K562 (cell line): ENCODE data around the gene HNRNPA2B1. TPM values are rescaled to one million over a fixed set of nuclear protein-coding genes. Genes with fewer than 3 reads are reported as not detected.

Experiments used
- ARID1B ChIP-seq: fragments of 450-650 bp; IDR thresholded peaks from 2 replicates; pipeline ENCODE4 v1.6.1; 2016; ENCODE audit warnings: antibody characterized with exemption, mild to moderate bottlenecking, inconsistent platforms
- CAMTA2 ChIP-seq: fragments of 250-450 bp; sonication (Bioruptor Pico); conservative IDR thresholded peaks from 2 replicates; pipeline ENCODE4 v1.5.1; 2022
- CBFA2T3 ChIP-seq: fragments of 450-650 bp; IDR thresholded peaks from 2 replicates; pipeline ENCODE4 v1.6.1; 2017
- FOXO4 ChIP-seq: fragments of 450-650 bp; formaldehyde crosslinking; IDR thresholded peaks from 2 replicates; pipeline ENCODE4 v1.4.0; 2020; ENCODE audit warnings: mild to moderate bottlenecking, moderate library complexity
- GATA2 ChIP-seq: sonication (generic); formaldehyde crosslinking; IDR thresholded peaks from 2 replicates; pipeline ENCODE4 v1.4.0; 2020; ENCODE audit warnings: mild to moderate bottlenecking, missing genetic modification reagents
- HNRNPUL1 ChIP-seq: fragments of 200-400 bp; formaldehyde crosslinking; IDR thresholded peaks from 2 replicates; pipeline ENCODE4 v1.6.1; 2017; ENCODE audit warnings: low read length
- HOXB6 ChIP-seq: fragments of 250-450 bp; sonication (Bioruptor Pico); IDR thresholded peaks from 2 replicates; pipeline ENCODE4 v1.5.1; 2022; ENCODE audit warnings: mild to moderate bottlenecking, borderline replicate concordance
- ID3 ChIP-seq, 2 experiments: fragments of 250-450 bp in 1 of 2; fragments of 450-650 bp in 1 of 2; sonication (Bioruptor Pico) in 1 of 2; IDR thresholded peaks; 2 replicates each; pipeline versions ENCODE4 v1.6.1 to v1.8.0; 2016 to 2021; ENCODE audit warnings: mild to moderate bottlenecking in 2 of 2, moderate library complexity in 2 of 2, missing compliant biosample characterization in 1 of 2, missing genetic modification characterization in 1 of 2
- IRF2 ChIP-seq: sonication (generic); formaldehyde crosslinking; IDR thresholded peaks from 2 replicates; pipeline ENCODE4 v1.8.1; 2022; ENCODE audit warnings: mild to moderate bottlenecking, missing genetic modification reagents
- KLF13 ChIP-seq: fragments of 450-650 bp; IDR thresholded peaks from 2 replicates; pipeline ENCODE4 v1.6.1; 2016; ENCODE audit warnings: missing genetic modification characterization, low read depth, mild to moderate bottlenecking, missing compliant biosample characterization, moderate library complexity, borderline replicate concordance
- MAX ChIP-seq: sonication (generic); formaldehyde crosslinking; IDR thresholded peaks from 2 replicates; pipeline ENCODE4 v1.9.0; 2022; ENCODE audit warnings: mild to moderate bottlenecking, missing genetic modification reagents
- PATZ1 ChIP-seq: fragments of 250-450 bp; sonication (Bioruptor Pico); IDR thresholded peaks from 2 replicates; pipeline ENCODE4 v1.5.0; 2020; ENCODE audit warnings: mild to moderate bottlenecking, borderline replicate concordance
- PYGO2 ChIP-seq: fragments of 450-650 bp; IDR thresholded peaks from 2 replicates; pipeline ENCODE4 v1.6.1; 2016; ENCODE audit warnings: mild to moderate bottlenecking, missing genetic modification characterization, moderate library complexity, missing compliant biosample characterization
- RNF2 ChIP-seq: sonication (generic); IDR thresholded peaks from 2 replicates; pipeline ENCODE4 v1.6.1; 2016
- SREBF1 ChIP-seq: fragments of 150-350 bp; IDR thresholded peaks from 2 replicates; pipeline ENCODE4 v1.6.1; 2014; ENCODE audit warnings: antibody characterized with exemption, low read depth, low read length, borderline replicate concordance
- STAT5A ChIP-seq: IDR thresholded peaks from 2 replicates; pipeline ENCODE4 v1.6.1; 2012; ENCODE audit warnings: low read length, inconsistent platforms, borderline replicate concordance
- SUPT5H ChIP-seq: fragments of 450-650 bp; IDR thresholded peaks from 2 replicates; pipeline ENCODE4 v1.6.1; 2016
- ZNF174 ChIP-seq: fragments of 250-450 bp; sonication (Bioruptor Pico); IDR thresholded peaks from 2 replicates; pipeline ENCODE4 v1.4.0; 2020; ENCODE audit warnings: mild to moderate bottlenecking
- ZNF316 ChIP-seq: fragments of 450-650 bp; IDR thresholded peaks from 2 replicates; pipeline ENCODE4 v1.6.1; 2016
- ZNF592 ChIP-seq: fragments of 450-650 bp; IDR thresholded peaks from 2 replicates; pipeline ENCODE4 v1.6.1; 2017; ENCODE audit warnings: antibody characterized with exemption, mild to moderate bottlenecking
- polyA plus RNA-seq, 8 experiments: library from polyadenylated mRNA; depleted of rRNA in 4 of 8; stranded (reverse) in 5 of 8; unstranded in 3 of 8; fragments of >200 nt; fragmentation: Nextera tagmentation in 2 of 8; fragmentation: Illumina TruSeq in 1 of 8; extraction: Ambion mirVana in 2 of 8; extraction: Trizol in 1 of 8; gene quantifications; 2 replicates each; pipeline versions ENCODE4 v1.2.1 to v1.2.3, GENCODE V29; 2011 to 2014; ENCODE audit warnings: inconsistent platforms in 1 of 8, missing spikeins in 1 of 8
- total RNA-seq, 7 experiments: library from RNA; depleted of rRNA in 6 of 7; stranded (reverse); fragments of >200 nt in 6 of 7; fragmentation: Illumina TruSeq in 2 of 7; extraction: Trizol in 2 of 7; gene quantifications; 2 replicates each; pipeline versions ENCODE4 v1.2.1 to v1.2.3, GENCODE V29; 2011 to 2021; ENCODE audit warnings: low replicate concordance in 1 of 7

Gene HNRNPA2B1
- total and polyA plus RNA-seq, 9 of the 15 experiments (the other 6 are each of a cell fraction or from before 2014, with no cell fraction given): 630 to 1,989 (median 865) TPM

- TF ChIP-seq KLF13 (tag) (no peak), ZNF316 (peak; percentile 91), FOXO4 (CRISPR knock-in tag) (no peak), ARID1B (peak; percentile 29; the same call in 1 of the 2 replicates), MAX (CRISPR knock-in tag) (no peak), SREBF1 (no peak), RNF2 (no peak), ID3 (CRISPR knock-in tag; IDR thresholded peaks at IDR 0.05) (no peak), ID3 (tag; IDR thresholded peaks at IDR 0.05) (peak; percentile 95), ZNF174 (no peak), HOXB6 (CRISPR knock-in tag) (no peak; the same call in 1 of the 2 replicates), STAT5A (no peak), CBFA2T3 (no peak), ZNF592 (peak; percentile 52; the same call in 1 of the 2 replicates), HNRNPUL1 (no peak), PYGO2 (tag) (no peak), CAMTA2 (CRISPR knock-in tag) (no peak), SUPT5H (0 out of 2 replicates have a peak, but pooled peaks have one; percentile 16), PATZ1 (CRISPR knock-in tag) (no peak), IRF2 (CRISPR knock-in tag) (no peak), GATA2 (CRISPR knock-in tag) (0 out of 2 replicates have a peak, but pooled peaks have one; percentile 5)
Measured at GRCh38 chr7:26183545-26184280, 16.8 kb downstream of the HNRNPA2B1 start (continued).
